Right lobe of liver (tissue), 4 donors: ENCODE results near the gene RDH5.

Source experiments
- CTCF ChIP-seq, 4 donors: fragments of 200-600 bp in 3 of 4; fragments of 450-650 bp in 1 of 4; IDR thresholded peaks; one replicate each; pipeline versions ENCODE4 v1.5.1 to v1.8.0; 2016 to 2022; ENCODE audit warnings: antibody characterized with exemption in 4 of 4, mild to moderate bottlenecking in 2 of 4
- POLR2A ChIP-seq: fragments of 450-650 bp; IDR thresholded peaks from one replicate; pipeline ENCODE4 v1.6.1; 2017; ENCODE audit warnings: antibody characterized with exemption, mild to moderate bottlenecking
- donor health status: DM: no; HTN: no; CAD: no.
- donor health status: DM: no; HTN: no; CAD: no.
- donor health status: DM: no; HTN: yes; CAD: no.

DNA sequence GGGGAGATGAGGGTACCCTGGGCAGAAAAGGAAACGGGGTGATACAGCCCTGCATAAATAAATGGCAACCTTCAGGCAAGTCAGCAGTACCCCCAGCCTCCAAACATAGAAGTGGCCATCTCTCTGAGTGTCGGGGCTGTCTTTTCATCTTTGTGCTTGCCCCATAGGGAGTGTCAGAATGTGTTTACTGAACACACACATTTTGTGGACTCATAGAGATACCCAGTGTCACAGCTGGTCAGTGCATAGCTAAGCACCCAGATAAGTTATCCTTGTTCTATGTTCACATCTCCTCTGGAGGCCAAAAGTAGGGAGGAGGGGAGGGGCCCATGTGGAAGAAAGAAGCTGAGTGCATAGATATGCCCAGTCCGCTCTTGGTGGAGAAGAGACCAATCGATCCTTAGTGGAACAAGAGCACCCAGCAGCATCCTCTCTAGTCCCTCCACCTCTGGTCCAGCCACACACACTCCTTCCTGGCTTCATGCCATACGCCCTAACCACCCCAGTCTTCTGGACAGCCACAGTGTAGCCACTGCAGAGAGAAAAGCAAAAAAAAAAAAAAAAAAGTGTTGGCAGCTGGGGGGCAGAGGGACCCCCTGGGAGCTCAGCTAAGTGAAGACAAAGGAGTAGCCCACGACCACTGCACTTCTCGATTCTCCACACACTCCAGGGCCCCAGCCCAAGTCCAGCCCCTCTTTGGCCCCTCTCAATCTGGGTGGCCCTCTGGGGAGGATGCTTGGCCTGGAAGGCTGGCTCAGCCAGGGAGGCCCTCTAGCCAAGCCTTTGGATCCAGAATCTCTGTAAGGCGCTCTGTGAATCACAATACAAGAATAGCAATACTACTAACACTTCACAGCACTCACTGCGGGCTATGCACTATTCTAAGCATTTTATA, 15.1 kb upstream of the RDH5 start:
- TF ChIP-seq CTCF (IDR thresholded peaks at IDR 0.05), result no peak
- no peak for TF ChIP-seq POLR2A
